GM12872 (cell line): Measurements from ENCODE around the gene DCTN2.

Experiments
- CTCF ChIP-seq: IDR thresholded peaks from 3 replicates; pipeline ENCODE4 v1.5.1; 2011; ENCODE audit warnings: low read depth, mild to moderate bottlenecking, low read length, moderate library complexity; ENCODE audit not compliant: insufficient read depth

The DCTN2 gene

GRCh38 chr12:57534991-57535543 lies 11.9 kb downstream of the DCTN2 start:
- no peak for TF ChIP-seq CTCF

GRCh38 chr12:57534250-57534649 lies 12.7 kb downstream of the DCTN2 start:
- TF ChIP-seq CTCF = no peak

GRCh38 chr12:57533108-57533507 lies 13.9 kb downstream of the DCTN2 start:
- TF ChIP-seq CTCF = no peak

- no peak for TF ChIP-seq CTCF
These were observed 15.2 kb downstream of the DCTN2 start for GRCh38 chr12:57531836-57532235.

GRCh38 chr12:57530396-57531142 lies 16.4 kb downstream of the DCTN2 start:
- TF ChIP-seq CTCF = no peak

GRCh38 chr12:57529831-57530230 lies 17.2 kb downstream of the DCTN2 start:
- TF ChIP-seq CTCF = no peak

GRCh38 chr12:57528831-57529555 lies 18.0 kb downstream of the DCTN2 start:
- TF ChIP-seq CTCF = no peak
